Astrocyte of the spinal cord (primary cell): ENCODE measurements around the gene FAM110A.
"Not testable (repeated sequence)": the region's sequence is repeated elsewhere in the genome, so short reads cannot be mapped to it uniquely, and the experiment has no call there.

ENCODE experiments used
- DNase-seq: peaks from one replicate; pipeline ENCODE4 v3.0.0; 2011; ENCODE audit warnings: low read depth, low spot score
- H3K4me3 ChIP-seq: 2 replicates; pipeline ENCODE4 v1.5.1; 2011; ENCODE audit warnings: low read depth, mild to moderate bottlenecking, low read length, moderate library complexity
- CTCF ChIP-seq: IDR thresholded peaks from 2 replicates; pipeline ENCODE4 v1.5.1; 2012; ENCODE audit warnings: low read depth, mild to moderate bottlenecking, low read length, inconsistent platforms
- in situ Hi-C: cut with HindIII; loops from 2 replicates; pipeline ENCODE4 v1.10.0; 2017; ENCODE audit warnings: low sequenced_read_pairs

FAM110A gene

GRCh38 chr20:845941-846893, 12.7 kb downstream of the FAM110A start:
- in situ Hi-C loops = no loop called here

GRCh38 chr20:846894-847278, 13.4 kb downstream of the FAM110A start:
- no peak for DNase-seq
- no peak overlapping the region for H3K4me3 ChIP-seq
- in situ Hi-C loops = no loop called here
- no peak for TF ChIP-seq CTCF

More at GRCh38 chr20:845941-846893, 12.7 kb downstream of the FAM110A start:
- no peak overlapping the region for H3K4me3 ChIP-seq
- no peak for DNase-seq
- no peak for TF ChIP-seq CTCF

GRCh38 chr20:848193-848592, 14.7 kb downstream of the FAM110A start:
- in situ Hi-C loops = no loop called here
- TF ChIP-seq CTCF = no peak
- no peak overlapping the region for H3K4me3 ChIP-seq
- no peak for DNase-seq

- in situ Hi-C loops, H3K4me3 ChIP-seq, DNase-seq: not testable (repeated sequence)
These were observed 15.2 kb downstream of the FAM110A start for GRCh38 chr20:848731-849130.

GRCh38 chr20:853406-853996, 20.0 kb downstream of the FAM110A start:
- in situ Hi-C loops = no loop called here
- TF ChIP-seq CTCF = no peak
- DNase-seq = no peak
- H3K4me3 ChIP-seq = no peak overlapping the region

- no peak for DNase-seq
- no peak for TF ChIP-seq CTCF
- H3K4me3 ChIP-seq = no peak overlapping the region
- in situ Hi-C loops = no loop called here
These were observed 21.1 kb downstream of the FAM110A start for GRCh38 chr20:854601-855000.
